LNCaP clone FGC (cell line): ENCODE results near the gene HSD17B8.

Experiments used
- DNase-seq: peaks from one replicate; pipeline ENCODE4 v3.0.0-alpha.2; 2011; ENCODE audit warnings: low read depth
- H3K4me3 ChIP-seq: 2 replicates; pipeline ENCODE4 v1.5.1; 2011; ENCODE audit warnings: mild to moderate bottlenecking, low read depth, low read length, control low read depth
- TF ChIP-seq, protein P1 (sequence below): IDR thresholded peaks from 2 replicates; pipeline ENCODE4 v1.5.1; 2012; ENCODE audit warnings: mild to moderate bottlenecking; ENCODE audit not compliant: control insufficient read depth, insufficient read depth; ENCODE audit errors: extremely low read depth

HSD17B8 gene

DNA sequence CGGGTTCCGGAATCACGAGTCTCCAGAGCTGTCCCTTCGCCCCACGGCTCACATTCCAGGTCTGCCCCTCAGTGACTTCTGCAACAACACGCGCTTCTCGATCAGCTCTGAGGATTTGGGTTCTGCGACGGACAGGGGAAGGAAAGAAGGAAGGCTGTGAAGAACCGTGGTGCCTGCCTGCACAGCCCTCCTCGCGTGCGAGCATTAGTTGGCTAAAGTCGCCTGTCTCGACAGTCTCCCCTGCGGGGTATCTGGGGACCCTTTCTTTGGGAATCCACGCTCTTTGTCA lies 44.1 kb downstream of the HSD17B8 start:
- TF ChIP-seq, protein P1, sequence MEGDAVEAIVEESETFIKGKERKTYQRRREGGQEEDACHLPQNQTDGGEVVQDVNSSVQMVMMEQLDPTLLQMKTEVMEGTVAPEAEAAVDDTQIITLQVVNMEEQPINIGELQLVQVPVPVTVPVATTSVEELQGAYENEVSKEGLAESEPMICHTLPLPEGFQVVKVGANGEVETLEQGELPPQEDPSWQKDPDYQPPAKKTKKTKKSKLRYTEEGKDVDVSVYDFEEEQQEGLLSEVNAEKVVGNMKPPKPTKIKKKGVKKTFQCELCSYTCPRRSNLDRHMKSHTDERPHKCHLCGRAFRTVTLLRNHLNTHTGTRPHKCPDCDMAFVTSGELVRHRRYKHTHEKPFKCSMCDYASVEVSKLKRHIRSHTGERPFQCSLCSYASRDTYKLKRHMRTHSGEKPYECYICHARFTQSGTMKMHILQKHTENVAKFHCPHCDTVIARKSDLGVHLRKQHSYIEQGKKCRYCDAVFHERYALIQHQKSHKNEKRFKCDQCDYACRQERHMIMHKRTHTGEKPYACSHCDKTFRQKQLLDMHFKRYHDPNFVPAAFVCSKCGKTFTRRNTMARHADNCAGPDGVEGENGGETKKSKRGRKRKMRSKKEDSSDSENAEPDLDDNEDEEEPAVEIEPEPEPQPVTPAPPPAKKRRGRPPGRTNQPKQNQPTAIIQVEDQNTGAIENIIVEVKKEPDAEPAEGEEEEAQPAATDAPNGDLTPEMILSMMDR, result no peak
- no peak for DNase-seq
- H3K4me3 ChIP-seq, result peak overlapping the region; percentile 56

DNA sequence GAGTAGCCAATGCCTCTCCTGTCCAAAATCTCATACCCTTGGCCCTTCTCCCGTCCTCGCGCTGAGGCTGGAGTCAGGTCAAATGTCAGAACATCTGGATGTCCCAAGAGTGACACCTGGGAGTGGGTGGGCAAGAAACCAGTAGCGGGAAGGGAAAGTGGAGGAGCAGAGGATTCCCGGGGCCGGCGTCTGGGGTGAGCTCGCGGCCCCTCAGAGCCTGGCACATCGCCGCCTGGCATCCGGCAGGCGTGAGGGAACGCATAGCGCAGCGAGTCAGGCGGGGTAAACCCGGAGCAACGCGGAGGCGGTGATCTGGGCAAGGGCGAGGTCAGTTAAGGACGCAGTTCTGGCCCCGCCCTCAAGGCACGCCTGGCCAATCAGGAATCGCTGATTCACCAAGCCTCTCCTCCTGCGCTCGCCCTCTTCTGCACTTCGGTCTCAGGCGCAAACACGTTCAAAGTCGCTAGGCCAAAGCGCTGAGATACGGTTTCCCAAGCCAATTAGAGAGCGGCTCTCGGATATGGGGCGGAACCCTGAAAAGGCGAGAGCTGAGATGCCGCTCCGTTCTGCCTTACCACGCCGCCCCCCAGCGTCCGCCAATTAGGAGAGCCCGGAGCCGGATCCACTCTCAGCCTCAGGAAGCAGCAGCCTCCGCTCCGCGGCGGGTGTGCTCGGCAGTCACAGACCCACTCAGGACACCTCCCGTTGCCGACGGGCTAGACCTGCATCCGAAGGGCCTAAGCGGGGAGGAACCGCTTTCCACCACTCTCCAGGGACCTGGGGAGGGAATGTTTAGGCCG lies 44.7 kb downstream of the HSD17B8 start:
- H3K4me3 ChIP-seq, result peak overlapping the region; percentile 56
- peak; percentile 99 for DNase-seq
- TF ChIP-seq, protein P1, result no peak

DNA sequence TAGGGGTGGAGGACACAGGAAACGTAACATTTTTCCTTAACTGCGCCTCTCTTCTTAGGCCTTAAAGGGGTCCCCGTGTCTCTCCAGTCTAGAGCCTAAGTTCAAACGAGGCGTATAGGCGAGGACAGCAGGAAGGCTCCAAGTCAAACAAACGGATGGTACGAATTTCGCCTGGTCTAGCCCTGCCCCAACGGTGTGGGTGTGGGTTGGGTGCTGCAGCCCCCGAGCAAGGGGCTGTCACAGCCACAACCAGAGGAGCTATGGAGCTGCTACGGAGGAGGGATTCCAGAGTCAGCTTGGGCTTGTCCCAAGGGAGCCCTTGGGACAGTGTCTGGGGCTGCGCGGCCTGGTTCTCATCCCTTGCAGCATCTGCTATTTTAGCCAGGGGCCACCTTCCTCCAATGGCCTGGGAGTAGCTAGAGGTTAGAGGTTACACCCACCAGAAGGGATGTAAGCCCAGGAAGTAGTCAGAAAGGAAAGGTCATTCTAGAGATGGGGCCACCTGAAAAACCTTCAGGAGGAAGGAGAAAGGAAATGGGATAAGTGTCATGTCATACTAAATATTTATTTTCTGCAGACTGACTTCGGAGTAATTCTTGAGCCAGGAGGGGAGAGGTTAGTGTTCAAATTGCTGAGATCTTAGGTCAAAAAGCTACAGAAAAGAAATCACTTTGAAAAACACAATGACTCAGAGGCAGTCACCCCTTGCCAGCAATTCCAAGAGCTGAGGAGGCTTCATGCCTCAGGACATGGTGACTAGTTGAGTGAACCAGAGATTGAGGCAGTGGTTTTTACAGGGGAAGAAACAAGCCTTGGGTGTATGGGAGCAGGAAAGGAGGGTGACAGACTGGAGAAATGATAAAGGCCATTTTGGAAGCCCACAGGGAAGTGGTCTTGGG lies 45.5 kb downstream of the HSD17B8 start:
- peak overlapping the region; percentile 56 for H3K4me3 ChIP-seq
- TF ChIP-seq, protein P1, result no peak
- no peak for DNase-seq

DNA sequence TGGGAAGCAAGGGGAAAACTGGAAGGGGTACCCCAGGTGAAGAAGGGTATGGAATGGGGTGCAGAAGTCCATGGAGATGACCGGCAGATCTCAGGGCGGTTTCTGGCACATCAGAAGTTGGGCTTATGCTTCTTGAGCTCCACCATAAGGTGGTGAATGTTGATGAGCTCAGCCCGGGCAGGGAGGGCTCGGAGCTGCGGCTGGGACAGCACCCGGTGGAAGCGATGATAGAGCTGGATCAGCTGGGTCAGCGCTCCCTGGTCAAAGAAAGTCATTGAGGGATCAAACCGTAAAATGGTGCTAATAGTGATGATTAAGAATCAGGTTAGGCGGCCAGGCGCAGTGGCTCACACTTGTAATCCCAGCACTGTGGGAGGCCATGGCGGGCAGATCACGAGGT lies 46.3 kb downstream of the HSD17B8 start:
- TF ChIP-seq, protein P1, result no peak
- peak overlapping the region; percentile 56; the same call in 1 of the 2 replicates for H3K4me3 ChIP-seq
- no peak for DNase-seq

DNA sequence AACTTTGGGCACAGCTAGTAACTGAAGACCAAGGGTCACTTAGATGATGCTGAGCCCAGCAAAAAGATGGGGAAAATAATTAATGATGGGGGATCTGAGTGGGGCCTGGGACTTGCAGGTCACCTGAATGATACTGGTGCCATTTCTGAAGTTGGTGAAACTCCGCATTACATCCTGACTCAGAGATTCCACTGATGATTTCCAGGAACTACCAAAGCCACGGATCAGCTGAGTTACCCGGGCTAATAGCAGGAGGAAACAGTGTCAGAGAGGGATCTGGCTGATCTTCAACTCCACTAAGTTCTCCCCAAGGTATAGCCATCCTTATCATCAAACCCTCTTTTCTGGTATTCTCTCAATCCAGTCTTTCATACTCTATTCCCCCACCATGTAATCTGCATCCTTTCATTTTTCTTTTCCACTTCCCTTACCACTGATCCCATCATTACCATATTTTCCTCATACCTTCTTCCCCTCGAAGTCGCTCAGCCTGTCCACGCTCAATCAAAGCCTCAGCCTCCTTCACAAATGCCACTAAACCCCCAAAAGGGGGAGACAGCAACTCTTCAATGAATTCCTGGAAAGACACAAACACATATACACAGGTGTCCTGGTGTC lies 47.0 kb downstream of the HSD17B8 start:
- TF ChIP-seq, protein P1, result no peak
- no peak for DNase-seq
- no peak overlapping the region for H3K4me3 ChIP-seq

DNA sequence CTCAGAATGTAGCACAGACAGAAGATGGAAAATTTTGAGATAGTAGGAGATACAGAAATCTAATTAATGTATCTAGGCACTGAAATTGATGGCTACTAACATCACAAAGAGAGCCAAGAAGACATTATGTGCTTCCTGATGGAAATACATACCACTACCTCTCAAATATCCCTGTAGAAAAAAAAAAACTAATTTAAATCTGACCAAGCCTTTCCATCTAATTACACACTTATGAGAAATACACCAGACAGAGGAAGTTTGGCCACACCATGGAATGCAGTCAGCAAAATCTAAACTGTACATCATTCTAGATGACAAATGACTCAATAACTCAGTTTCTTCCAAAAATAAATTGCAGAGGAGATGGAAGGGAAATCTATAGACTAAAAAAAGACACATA lies 48.3 kb downstream of the HSD17B8 start:
- TF ChIP-seq, protein P1, result no peak
- DNase-seq, result no peak
- H3K4me3 ChIP-seq, result no peak overlapping the region
